Stimulated activated CD4-positive, alpha-beta T cell treated with anti-CD3 and anti-CD28 coated beads, Interleukin-2, amount 100 ng/mL, for 48 hours (primary cell): ENCODE results near the gene NPPA.
"Not testable (repeated sequence)": the region's sequence is repeated elsewhere in the genome, so short reads cannot be mapped to it uniquely, and the experiment has no call there.

ENCODE experiments used
- DNase-seq, 2 donors: peaks; one replicate each; pipeline ENCODE4 v3.0.0-alpha.2; 2020

NPPA gene

GRCh38 chr1:11805422-11806306 is 41.9 kb downstream of the NPPA start, which contains the start of the genes CLCN6 and MTHFR:
Gene CLCN6 (plus strand): TSS chr1:11806191. CDS start chr1:11806263, 72 bp downstream.
Gene MTHFR (minus strand): TSS chr1:11805964. CDS start chr1:11803116, 2,848 bp downstream.
- peak; percentile 96 for DNase-seq

GRCh38 chr1:11804666-11805421 is 42.7 kb downstream of the NPPA start:
- DNase-seq, result no peak

GRCh38 chr1:11803924-11804665 is 43.5 kb downstream of the NPPA start:
- DNase-seq, result not testable (repeated sequence)

GRCh38 chr1:11802973-11803885 is 44.4 kb downstream of the NPPA start:
- DNase-seq, result peak; percentile 51 to 52

- DNase-seq, result no peak
Observed at GRCh38 chr1:11802616-11802972, 45.0 kb downstream of the NPPA start.

GRCh38 chr1:11800756-11801433 is 46.7 kb downstream of the NPPA start:
- no peak for DNase-seq

- no peak for DNase-seq
Observed at GRCh38 chr1:11800391-11800755, 47.2 kb downstream of the NPPA start.

GRCh38 chr1:11799896-11800295 is 47.7 kb downstream of the NPPA start:
- DNase-seq, result no peak

- DNase-seq, result no peak
Observed at GRCh38 chr1:11799099-11799498, 48.5 kb downstream of the NPPA start.

- DNase-seq, result no peak
Observed at GRCh38 chr1:11797525-11798216, 49.9 kb downstream of the NPPA start.

GRCh38 chr1:11796036-11796828 is 51.4 kb downstream of the NPPA start:
- no peak for DNase-seq
